Activated naive CD4-positive, alpha-beta T cell treated with anti-CD3 and anti-CD28 coated beads, Interleukin-2, amount 50 U/mL, for 16 hours (primary cell): ENCODE results near the gene SH3GL2.

ENCODE experiments used
- DNase-seq: peaks from one replicate; pipeline ENCODE4 v3.0.0-alpha.2; 2020

Gene SH3GL2

GRCh38 chr9:17665450-17665849 is 86.6 kb downstream of the SH3GL2 start:
- DNase-seq = no peak

GRCh38 chr9:17669206-17669605 is 90.3 kb downstream of the SH3GL2 start:
- no peak for DNase-seq

GRCh38 chr9:17682684-17683083 is 103.8 kb downstream of the SH3GL2 start:
- no peak for DNase-seq

GRCh38 chr9:17688834-17689233 is 110.0 kb downstream of the SH3GL2 start:
- DNase-seq = no peak

GRCh38 chr9:17694336-17694735 is 115.5 kb downstream of the SH3GL2 start:
- no peak for DNase-seq

GRCh38 chr9:17695482-17695881 is 116.6 kb downstream of the SH3GL2 start:
- no peak for DNase-seq

- DNase-seq = no peak
Measured at GRCh38 chr9:17699615-17700330, 120.9 kb downstream of the SH3GL2 start.

- no peak for DNase-seq
Measured at GRCh38 chr9:17706347-17706746, 127.5 kb downstream of the SH3GL2 start.

- DNase-seq = no peak
Measured at GRCh38 chr9:17719053-17719452, 140.2 kb downstream of the SH3GL2 start.

GRCh38 chr9:17721954-17722353 is 143.1 kb downstream of the SH3GL2 start:
- DNase-seq = no peak

GRCh38 chr9:17723656-17724055 is 144.8 kb downstream of the SH3GL2 start:
- DNase-seq = no peak

- no peak for DNase-seq
Measured at GRCh38 chr9:17725399-17726010, 146.6 kb downstream of the SH3GL2 start.

- DNase-seq = no peak
Measured at GRCh38 chr9:17726298-17726697, 147.4 kb downstream of the SH3GL2 start.

- no peak for DNase-seq
Measured at GRCh38 chr9:17730899-17731298, 152.0 kb downstream of the SH3GL2 start.

GRCh38 chr9:17731308-17731707 is 152.4 kb downstream of the SH3GL2 start:
- no peak for DNase-seq

- DNase-seq = no peak
Measured at GRCh38 chr9:17734674-17735073, 155.8 kb downstream of the SH3GL2 start.

- DNase-seq = no peak
Measured at GRCh38 chr9:17735859-17736258, 157.0 kb downstream of the SH3GL2 start.

- DNase-seq = no peak
Measured at GRCh38 chr9:17739022-17739421, 160.2 kb downstream of the SH3GL2 start.

- no peak for DNase-seq
Measured at GRCh38 chr9:17739736-17740135, 160.9 kb downstream of the SH3GL2 start.

- no peak for DNase-seq
Measured at GRCh38 chr9:17742067-17742466, 163.2 kb downstream of the SH3GL2 start.

- no peak for DNase-seq
Measured at GRCh38 chr9:17744786-17745185, 165.9 kb downstream of the SH3GL2 start.

- no peak for DNase-seq
Measured at GRCh38 chr9:17750269-17750668, 171.4 kb downstream of the SH3GL2 start.

GRCh38 chr9:17751486-17751885 is 172.6 kb downstream of the SH3GL2 start:
- no peak for DNase-seq

- DNase-seq = no peak
Measured at GRCh38 chr9:17752021-17752420, 173.2 kb downstream of the SH3GL2 start.

- DNase-seq = no peak
Measured at GRCh38 chr9:17757816-17758215, 178.9 kb downstream of the SH3GL2 start.
